SK-N-SH (cell line): ENCODE results near the gene FTO.

Experiments used
- CHD2 ChIP-seq: fragments of 150-350 bp; IDR thresholded peaks from 2 replicates; pipeline ENCODE4 v1.6.1; 2018; ENCODE audit warnings: low read length; ENCODE audit not compliant: partially characterized antibody
- CTCF ChIP-seq: fragments of 200-600 bp; sonication (generic); IDR thresholded peaks from 2 replicates; pipeline ENCODE4 v1.6.1; 2017; ENCODE audit warnings: antibody characterized with exemption, mild to moderate bottlenecking, moderate library complexity
- FOSL2 ChIP-seq: IDR thresholded peaks from 2 replicates; pipeline ENCODE4 v1.4.0; 2012; ENCODE audit warnings: low read depth, mild to moderate bottlenecking, moderate library complexity, borderline replicate concordance
- FOXM1 ChIP-seq: IDR thresholded peaks from 2 replicates; pipeline ENCODE4 v1.4.0; 2012; ENCODE audit warnings: low read depth, mild to moderate bottlenecking
- GABPA ChIP-seq: IDR thresholded peaks from 2 replicates; pipeline ENCODE4 v1.4.0; 2012; ENCODE audit warnings: low read depth, mild to moderate bottlenecking
- MAX ChIP-seq: IDR thresholded peaks from 2 replicates; pipeline ENCODE4 v1.4.0; 2012; ENCODE audit warnings: low read depth
- POLR2AphosphoS5 ChIP-seq: IDR thresholded peaks from 2 replicates; pipeline ENCODE4 v1.6.1; 2012; ENCODE audit warnings: low read depth, low read length
- RAD21 ChIP-seq: IDR thresholded peaks from 2 replicates; pipeline ENCODE4 v1.6.1; 2012; ENCODE audit warnings: mild to moderate bottlenecking, low read length
- RFX5 ChIP-seq: IDR thresholded peaks from 2 replicates; pipeline ENCODE4 v1.6.1; 2012; ENCODE audit warnings: mild to moderate bottlenecking, improper control_type of control experiment, low read length
- RXRA ChIP-seq: IDR thresholded peaks from 2 replicates; pipeline ENCODE4 v1.4.0; 2012; ENCODE audit warnings: low read depth, mild to moderate bottlenecking, borderline replicate concordance

GRCh38 chr16:53822936-53823529, 119.1 kb downstream of the FTO start:
- TF ChIP-seq FOXM1 (no peak), GABPA (no peak), MAX (no peak), CTCF (no peak), RXRA (no peak), POLR2AphosphoS5 (no peak), CHD2 (no peak), RFX5 (no peak), FOSL2 (no peak), RAD21 (no peak)
